PFSK-1 (cell line): ENCODE results near the gene FLAD1.

ENCODE experiments used
- FOXP2 ChIP-seq: optimal IDR thresholded peaks from 2 replicates; pipeline ENCODE3; 2011; ENCODE audit warnings: borderline replicate concordance, control low read depth, inconsistent platforms; ENCODE audit not compliant: insufficient read depth; ENCODE audit errors: extremely low read length, extremely low read depth
- POLR2AphosphoS5 ChIP-seq: IDR thresholded peaks from 2 replicates; pipeline ENCODE4 v1.6.1; 2012; ENCODE audit warnings: low read depth, mild to moderate bottlenecking, control low read depth, low read length, moderate library complexity
- REST ChIP-seq, 2 experiments: IDR thresholded peaks; 2 replicates each; pipeline versions ENCODE4 v1.6.1 to v1.8.0; 2011 to 2012; ENCODE audit warnings: low read depth in 2 of 2, low read length in 2 of 2, control low read depth in 1 of 2, inconsistent platforms in 1 of 2, mild to moderate bottlenecking in 1 of 2, moderate library complexity in 1 of 2; ENCODE audit not compliant: insufficient read depth in 1 of 2
- SIN3A ChIP-seq: IDR thresholded peaks from 2 replicates; pipeline ENCODE4 v1.6.1; 2012; ENCODE audit warnings: mild to moderate bottlenecking, low read length, moderate library complexity, borderline replicate concordance; ENCODE audit not compliant: insufficient read depth
- TAF1 ChIP-seq: IDR thresholded peaks from 2 replicates; pipeline ENCODE4 v1.6.1; 2012; ENCODE audit warnings: low read length, control low read depth, borderline replicate concordance; ENCODE audit not compliant: insufficient read depth

The FLAD1 gene

GRCh38 chr1:154953611-154954038, 29.5 kb upstream of the FLAD1 start:
- TF ChIP-seq REST (IDR thresholded peaks at IDR 0.05; ENCODE audit: insufficient read depth in 1 of 2, low read depth in 2 of 2, low read length in 2 of 2) (no peak), TAF1 (no peak), FOXP2 (no peak), SIN3A (no peak)

- TF ChIP-seq SIN3A (no peak), FOXP2 (no peak), POLR2AphosphoS5 (no peak)
Observed at GRCh38 chr1:154954541-154954940, 28.6 kb upstream of the FLAD1 start.

GRCh38 chr1:154955039-154955717, 28.0 kb upstream of the FLAD1 start:
- TF ChIP-seq SIN3A: no peak
- no peak for TF ChIP-seq REST (IDR thresholded peaks at IDR 0.05; ENCODE audit: insufficient read depth in 1 of 2, low read depth in 2 of 2, low read length in 2 of 2)
- TF ChIP-seq POLR2AphosphoS5: no peak
- no peak for TF ChIP-seq TAF1
- TF ChIP-seq FOXP2: no peak

GRCh38 chr1:154955718-154956543, 27.2 kb upstream of the FLAD1 start, which contains the start of gene PBXIP1:
TSS of gene PBXIP1 (minus strand) at chr1:154956099. CDS start at chr1:154953721, 2,378 bp downstream.
- TF ChIP-seq TAF1: no peak
- no peak for TF ChIP-seq SIN3A
- no peak for TF ChIP-seq POLR2AphosphoS5
- TF ChIP-seq FOXP2: no peak
- TF ChIP-seq REST (IDR thresholded peaks at IDR 0.05; ENCODE audit: insufficient read depth in 1 of 2, low read depth in 2 of 2, low read length in 2 of 2): no peak

GRCh38 chr1:154956544-154956941, 26.6 kb upstream of the FLAD1 start:
- peak; percentile 35; the same call in 1 of the 2 replicates for TF ChIP-seq POLR2AphosphoS5
- TF ChIP-seq REST (IDR thresholded peaks at IDR 0.05; ENCODE audit: insufficient read depth in 1 of 2, low read depth in 2 of 2, low read length in 2 of 2): no peak
